ENCODE results near the gene EPC2. TPM values are rescaled to one million over a fixed set of nuclear protein-coding genes. Genes with fewer than 3 reads are reported as not detected.

Gene EPC2
- total RNA-seq, 3 donors from 2014 or later, result 23.4 to 36.3 (median 29.2) TPM

- no peak for ATAC-seq
- H3K36me3 ChIP-seq (ENCODE audit: low read depth), result no peaks in the 10 kb centered on the region
- no peaks in the 10 kb centered on the region for H3K9me3 ChIP-seq
- no peak overlapping the region for H3K4me3 ChIP-seq
- intact Hi-C loops (cut with DNase I, micrococcal nuclease), result no loop called here
- no peaks in the 10 kb centered on the region for H3K4me1 ChIP-seq (ENCODE audit: low read depth)
- TF ChIP-seq, protein P1, sequence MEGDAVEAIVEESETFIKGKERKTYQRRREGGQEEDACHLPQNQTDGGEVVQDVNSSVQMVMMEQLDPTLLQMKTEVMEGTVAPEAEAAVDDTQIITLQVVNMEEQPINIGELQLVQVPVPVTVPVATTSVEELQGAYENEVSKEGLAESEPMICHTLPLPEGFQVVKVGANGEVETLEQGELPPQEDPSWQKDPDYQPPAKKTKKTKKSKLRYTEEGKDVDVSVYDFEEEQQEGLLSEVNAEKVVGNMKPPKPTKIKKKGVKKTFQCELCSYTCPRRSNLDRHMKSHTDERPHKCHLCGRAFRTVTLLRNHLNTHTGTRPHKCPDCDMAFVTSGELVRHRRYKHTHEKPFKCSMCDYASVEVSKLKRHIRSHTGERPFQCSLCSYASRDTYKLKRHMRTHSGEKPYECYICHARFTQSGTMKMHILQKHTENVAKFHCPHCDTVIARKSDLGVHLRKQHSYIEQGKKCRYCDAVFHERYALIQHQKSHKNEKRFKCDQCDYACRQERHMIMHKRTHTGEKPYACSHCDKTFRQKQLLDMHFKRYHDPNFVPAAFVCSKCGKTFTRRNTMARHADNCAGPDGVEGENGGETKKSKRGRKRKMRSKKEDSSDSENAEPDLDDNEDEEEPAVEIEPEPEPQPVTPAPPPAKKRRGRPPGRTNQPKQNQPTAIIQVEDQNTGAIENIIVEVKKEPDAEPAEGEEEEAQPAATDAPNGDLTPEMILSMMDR (IDR thresholded peaks at IDR 0.05), result no peak
- DNase-seq, result no peak
Measured at GRCh38 chr2:148627224-148627623, 17.3 kb upstream of the EPC2 start.

GRCh38 chr2:148634749-148635148 is 9.8 kb upstream of the EPC2 start:
- DNase-seq, result no peak
- intact Hi-C loops (cut with DNase I, micrococcal nuclease), result no loop called here
- TF ChIP-seq, protein P1 (IDR thresholded peaks at IDR 0.05), result no peak
- Histone ChIP-seq H3K4me1 (ENCODE audit: low read depth) (no peaks in the 10 kb centered on the region), H3K36me3 (ENCODE audit: low read depth) (no peaks in the 10 kb centered on the region), H3K4me3 (no peak overlapping the region), H3K9me3 (no peaks in the 10 kb centered on the region)
- ATAC-seq, result no peak

DNA sequence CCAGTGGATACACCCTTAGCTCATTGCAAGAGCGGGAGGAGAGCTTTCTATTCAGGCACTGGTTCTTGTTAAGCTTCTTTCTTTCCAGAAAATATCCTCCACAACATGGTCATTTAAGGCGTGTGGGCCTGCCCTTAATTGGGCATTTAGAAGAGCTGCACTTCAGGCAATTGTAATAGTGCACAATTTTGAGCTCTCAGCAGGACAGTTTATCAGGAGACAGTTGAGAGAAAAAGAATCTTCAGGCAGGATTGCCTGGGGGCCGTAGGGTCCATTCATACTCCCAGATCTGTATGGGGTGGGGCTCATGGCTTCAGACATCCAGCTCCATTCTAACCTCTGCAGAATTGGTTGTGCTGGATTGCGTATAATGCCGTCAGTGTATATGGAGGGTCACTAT is 6.0 kb upstream of the EPC2 start:
- intact Hi-C loops (cut with DNase I, micrococcal nuclease), result no loop called here
- Histone ChIP-seq H3K4me3 (no peak overlapping the region), H3K4me1 (ENCODE audit: low read depth) (no peaks in the 10 kb centered on the region), H3K9me3 (no peaks in the 10 kb centered on the region), H3K36me3 (ENCODE audit: low read depth) (no peaks in the 10 kb centered on the region)
- TF ChIP-seq, protein P1 (IDR thresholded peaks at IDR 0.05), result no peak
- DNase-seq, result no peak
- ATAC-seq, result no peak

DNA sequence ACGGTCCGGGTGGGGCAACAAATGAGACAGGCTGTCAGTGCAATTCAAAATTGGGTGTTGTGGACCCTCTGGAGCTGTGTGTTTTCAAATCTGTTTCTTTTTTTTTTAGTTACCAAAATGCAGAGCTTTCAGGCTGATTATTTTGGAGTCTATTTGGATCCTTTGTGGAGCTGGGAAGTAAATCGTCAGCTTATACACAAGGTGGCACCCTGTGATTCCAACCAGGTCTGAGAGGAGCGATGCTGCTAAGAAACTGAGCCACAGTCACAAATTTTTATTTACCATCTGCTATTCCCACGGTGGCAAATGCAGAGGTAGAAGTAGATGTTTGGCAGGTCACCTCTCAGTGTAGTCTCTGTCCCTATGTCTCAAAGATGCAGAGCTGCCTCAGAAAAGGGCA is 3.8 kb upstream of the EPC2 start:
- ATAC-seq (no peak), DNase-seq (no peak)
- TF ChIP-seq, protein P1 (IDR thresholded peaks at IDR 0.05), result no peak
- intact Hi-C loops (cut with DNase I, micrococcal nuclease), result no loop called here
- no peaks in the 10 kb centered on the region for H3K9me3 ChIP-seq
- no peak overlapping the region for H3K4me3 ChIP-seq
- H3K4me1 ChIP-seq (ENCODE audit: low read depth), result peaks cover 5% of the 10 kb centered on the region
- H3K36me3 ChIP-seq (ENCODE audit: low read depth), result no peaks in the 10 kb centered on the region

- intact Hi-C loops (cut with DNase I, micrococcal nuclease), result no loop called here
- no peaks in the 10 kb centered on the region for H3K36me3 ChIP-seq (ENCODE audit: low read depth)
- ATAC-seq, result no peak
- H3K9me3 ChIP-seq, result no peaks in the 10 kb centered on the region
- no peak overlapping the region for H3K4me3 ChIP-seq
- H3K4me1 ChIP-seq (ENCODE audit: low read depth), result peaks cover 15% of the 10 kb centered on the region
- TF ChIP-seq, protein P1 (IDR thresholded peaks at IDR 0.05), result no peak
- no peak for DNase-seq
Measured at GRCh38 chr2:148642112-148642744, 2.3 kb upstream of the EPC2 start.
